Measurements from ENCODE around the gene NSMCE1.
A peak's percentile ranks its signal among the peaks of the same experiment; 100 is the strongest.

Gene NSMCE1

GRCh38 chr16:27242398-27242797 lies 26.2 kb downstream of the NSMCE1 start:
- DNase-seq = peak; percentile 13

DNA sequence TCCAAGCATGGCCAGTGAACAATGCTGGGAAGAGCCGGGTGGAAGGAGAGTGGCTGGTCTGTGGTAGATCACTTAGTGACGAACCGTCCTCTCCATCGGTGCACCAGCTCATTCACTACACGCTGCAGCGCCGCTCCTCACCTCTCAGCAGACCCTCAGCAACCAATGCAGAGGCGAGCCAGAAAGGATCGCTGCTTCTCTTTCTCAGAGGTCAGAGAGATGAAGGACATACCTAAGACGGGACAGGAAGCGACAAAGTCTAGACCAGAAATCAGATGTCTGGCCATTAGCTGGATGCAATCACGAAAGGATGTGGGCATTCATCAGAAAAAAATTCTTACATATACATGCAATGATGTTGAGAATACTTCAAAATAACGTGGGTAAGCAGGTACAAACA lies 26.9 kb downstream of the NSMCE1 start:
- DNase-seq = peak; percentile 20

- peak; percentile 26 for DNase-seq
Measured at GRCh38 chr16:27240948-27241531, 27.5 kb downstream of the NSMCE1 start.

DNA sequence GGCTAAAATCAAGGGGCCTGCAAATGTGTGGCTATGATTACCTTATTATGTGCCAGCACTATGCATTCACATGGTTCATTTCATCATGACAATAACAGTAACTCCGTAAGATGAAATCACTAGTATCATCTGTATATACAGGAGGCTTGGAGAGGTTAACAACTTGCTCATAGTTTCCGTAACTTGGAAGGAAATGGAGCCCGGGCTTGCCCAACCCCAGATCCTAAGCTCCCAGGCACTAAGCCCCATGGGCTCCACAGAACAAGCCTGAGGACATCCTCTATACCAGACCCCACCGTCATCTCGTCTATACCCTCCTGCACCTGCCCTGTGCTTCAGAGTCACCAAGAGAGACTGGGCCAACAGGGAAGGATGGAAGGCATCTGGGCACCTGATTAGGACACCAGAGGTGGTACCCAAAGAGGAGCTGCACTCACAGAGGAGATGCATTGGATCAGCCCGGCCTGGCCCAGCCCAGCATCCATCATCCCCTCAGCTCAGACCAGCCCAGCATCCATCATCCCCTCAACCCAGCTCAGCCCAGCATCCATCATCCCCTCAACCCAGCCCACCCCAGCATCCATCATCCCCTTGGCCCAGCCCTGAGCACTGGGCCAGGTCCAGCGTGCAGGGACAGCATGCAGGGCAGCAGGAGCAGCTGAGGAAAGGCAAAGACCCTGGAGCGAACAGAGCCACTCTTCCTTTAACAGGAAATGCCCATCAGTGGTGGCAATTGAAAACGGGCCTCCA lies 28.5 kb downstream of the NSMCE1 start:
- DNase-seq = peak; percentile 28

GRCh38 chr16:27239026-27239425 lies 29.5 kb downstream of the NSMCE1 start:
- peak; percentile 21 for DNase-seq

DNA sequence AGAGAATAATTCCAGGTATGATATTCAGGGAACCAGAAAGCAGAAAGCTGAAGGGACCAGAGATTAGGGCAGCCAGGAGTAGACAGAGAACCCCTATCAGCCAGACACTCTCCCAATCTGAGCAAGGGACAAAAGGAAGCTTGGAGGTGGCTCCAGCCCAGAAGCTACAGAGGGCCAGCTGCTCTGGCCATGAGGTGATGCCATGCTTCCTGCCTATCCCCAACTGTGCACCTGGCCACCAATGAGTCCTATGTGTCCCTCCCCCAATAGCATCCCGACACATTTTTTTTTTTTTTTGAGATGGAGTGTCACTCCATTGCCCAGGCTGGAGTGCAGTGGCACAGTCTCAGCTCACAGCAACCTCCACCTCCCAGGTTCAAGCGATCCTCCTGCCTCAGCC lies 30.0 kb downstream of the NSMCE1 start:
- no peak for DNase-seq

GRCh38 chr16:27238016-27238587 lies 30.5 kb downstream of the NSMCE1 start:
- peak; percentile 59 for DNase-seq

- peak; percentile 70 for DNase-seq
Measured at GRCh38 chr16:27237219-27238015, 31.2 kb downstream of the NSMCE1 start.

DNA sequence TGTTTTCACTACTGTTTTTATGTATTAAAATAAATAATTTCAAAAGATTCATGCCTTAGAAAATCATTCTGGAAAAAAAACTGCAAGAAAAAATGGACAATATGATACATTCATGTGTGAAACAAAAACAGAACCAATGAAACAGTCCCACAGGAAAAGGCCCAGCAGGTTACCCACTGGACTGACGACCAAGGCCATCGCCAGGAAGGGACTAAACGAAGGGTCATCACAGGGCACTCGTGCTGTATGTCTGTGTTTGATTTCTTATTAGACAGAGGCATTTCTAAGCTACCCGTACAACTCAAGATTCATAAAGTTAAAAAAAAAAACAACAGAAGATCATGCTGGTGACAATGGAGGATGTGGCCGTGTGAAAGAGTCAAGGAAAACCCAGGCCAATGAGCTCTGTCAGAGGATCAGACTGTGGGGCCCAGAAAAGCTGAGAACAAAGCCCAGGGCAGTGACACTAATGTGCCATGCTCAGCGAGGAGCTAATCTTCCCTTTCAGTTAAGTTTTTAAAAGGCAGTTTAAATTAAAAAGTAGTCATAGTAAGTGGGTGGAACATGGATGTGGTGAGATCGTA lies 31.8 kb downstream of the NSMCE1 start:
- no peak for DNase-seq

DNA sequence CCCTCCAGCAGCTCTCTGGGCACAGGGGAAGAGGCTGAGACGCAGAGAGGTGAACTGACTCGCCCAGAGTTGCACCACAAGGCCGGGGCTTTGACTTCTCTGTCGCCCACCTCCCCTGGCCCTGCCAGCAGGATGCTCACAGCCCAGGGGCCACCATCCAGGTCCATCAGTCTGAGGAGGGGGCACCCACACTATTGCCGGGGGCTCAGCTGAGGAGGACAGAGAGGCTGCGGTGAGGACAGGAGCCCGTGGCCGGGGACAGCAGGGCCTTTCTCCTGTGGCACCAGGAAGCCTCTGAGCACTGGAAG lies 32.7 kb downstream of the NSMCE1 start:
- DNase-seq = peak; percentile 52

GRCh38 chr16:27235055-27235937 lies 33.3 kb downstream of the NSMCE1 start:
- DNase-seq = peak; percentile 67

- no peak for DNase-seq
Measured at GRCh38 chr16:27234603-27235002, 34.0 kb downstream of the NSMCE1 start.

DNA sequence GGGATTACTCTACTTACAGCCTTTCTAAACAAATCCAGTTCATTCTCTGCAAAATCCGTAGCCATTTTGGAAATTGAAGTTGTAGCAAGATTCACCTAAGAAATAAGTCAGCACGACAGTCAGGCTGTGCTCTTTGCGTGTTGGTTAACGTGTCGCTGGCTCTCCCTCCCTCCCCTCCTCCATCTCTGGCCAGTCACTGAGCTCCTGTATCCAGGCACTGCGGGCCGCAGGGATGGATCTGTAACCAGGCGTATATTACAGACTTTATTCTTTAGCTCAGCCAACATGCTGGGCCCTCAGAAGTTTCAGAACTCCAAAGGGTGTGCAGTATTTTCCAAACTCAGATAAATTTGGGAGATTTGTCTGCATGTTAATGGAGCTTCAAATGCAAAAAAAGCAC lies 34.4 kb downstream of the NSMCE1 start:
- no peak for DNase-seq

- DNase-seq = no peak
Measured at GRCh38 chr16:27233731-27234130, 34.8 kb downstream of the NSMCE1 start.

DNA sequence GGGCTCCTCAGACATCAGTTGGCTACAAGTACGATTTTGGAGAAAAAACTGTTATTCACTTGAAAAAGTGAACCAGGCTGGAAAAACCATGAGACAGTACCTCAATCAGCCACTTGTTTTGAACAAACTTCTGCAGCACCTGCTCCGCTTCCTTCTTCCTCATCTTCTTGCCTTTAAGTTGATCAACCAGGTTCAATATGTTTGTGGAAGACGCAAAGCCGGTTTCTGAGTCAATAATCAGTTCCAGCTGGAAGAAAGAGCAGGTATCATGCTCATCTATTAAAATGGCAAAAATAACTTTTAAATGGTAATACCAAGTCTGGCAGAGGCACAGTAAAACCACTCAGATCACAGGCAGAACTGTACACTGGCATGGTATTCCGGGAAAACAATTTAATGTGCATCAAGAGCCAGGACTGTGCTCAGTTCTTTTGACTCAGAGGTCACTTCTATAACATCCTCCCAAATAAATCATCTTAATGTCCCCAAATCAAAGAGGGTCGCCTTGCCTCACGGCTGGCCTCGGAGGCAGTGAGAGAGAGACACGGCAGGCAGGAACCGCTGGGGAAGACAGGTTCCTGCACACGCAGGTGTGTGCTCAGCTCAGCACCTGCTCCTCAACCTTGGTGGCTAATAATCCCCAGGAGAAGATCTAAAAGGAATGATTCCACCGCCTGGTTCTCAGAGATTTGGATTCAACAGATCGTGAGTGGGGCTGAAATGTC lies 35.5 kb downstream of the NSMCE1 start:
- DNase-seq = no peak

DNA sequence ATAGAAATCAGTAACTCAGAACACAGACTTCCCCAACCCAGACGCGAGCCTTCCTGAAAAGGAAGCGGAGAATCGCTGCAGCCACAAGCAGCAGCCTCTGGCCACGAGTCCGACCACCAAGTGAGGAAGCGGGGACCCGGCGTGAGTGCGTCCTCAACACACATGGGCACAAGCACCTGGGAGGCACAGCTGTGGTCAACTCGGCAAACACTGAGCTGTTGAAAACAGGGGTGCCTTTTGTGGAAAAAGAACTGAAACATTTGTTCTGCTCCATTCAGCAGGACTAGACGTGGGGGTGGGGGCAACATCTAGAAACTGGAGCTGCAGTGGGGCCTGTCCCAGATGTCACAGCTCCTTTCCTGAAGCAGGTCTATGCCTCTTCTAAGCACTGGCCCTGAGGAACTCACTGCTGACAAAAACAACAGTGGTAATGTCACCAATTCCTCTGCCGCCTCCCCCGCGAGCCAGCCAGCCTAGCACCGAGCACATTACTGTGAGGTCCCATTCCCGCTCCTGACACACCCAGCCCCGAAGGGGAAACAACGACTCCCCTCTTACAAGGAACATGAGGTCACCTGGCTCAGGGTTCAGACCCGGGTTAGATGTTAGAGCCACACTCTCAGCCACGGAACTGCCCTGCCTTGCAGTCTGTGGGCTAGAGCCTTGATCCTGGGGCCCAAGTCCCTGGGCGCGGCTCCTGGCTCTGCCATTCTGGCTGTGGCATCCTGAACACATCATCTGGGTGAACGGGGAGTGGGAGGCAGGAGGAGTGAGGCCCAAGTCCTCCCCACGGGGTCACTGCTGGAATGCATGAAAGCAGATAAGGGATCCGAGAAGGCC lies 36.3 kb downstream of the NSMCE1 start:
- no peak for DNase-seq

- no peak for DNase-seq
Measured at GRCh38 chr16:27231692-27232060, 36.9 kb downstream of the NSMCE1 start.

DNA sequence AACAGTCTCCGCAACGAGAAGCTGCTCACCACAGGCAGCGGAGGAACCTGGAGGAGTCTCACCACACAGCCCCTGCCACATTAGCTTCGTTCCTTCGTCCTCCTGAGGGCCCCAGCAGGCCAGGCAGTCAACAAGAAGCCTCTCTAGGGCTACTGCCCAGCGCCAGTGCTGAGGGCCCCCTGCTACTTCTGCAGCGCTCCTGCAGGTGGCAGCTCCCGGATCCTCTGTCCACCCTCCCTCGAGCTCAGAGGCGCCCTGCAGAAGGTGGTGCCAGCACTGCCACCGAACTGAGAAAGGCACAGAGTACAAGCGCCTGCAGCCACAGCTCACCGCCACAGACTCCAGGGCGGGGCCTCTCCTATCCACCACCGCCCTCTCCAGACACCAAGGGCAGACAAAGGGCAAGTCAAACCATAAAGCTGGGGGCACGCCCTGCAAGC lies 38.0 kb downstream of the NSMCE1 start:
- DNase-seq = peak; percentile 61

GRCh38 chr16:27229891-27230470 lies 38.6 kb downstream of the NSMCE1 start:
- no peak for DNase-seq

Data from activated CD4-positive, CD25-positive, alpha-beta regulatory T cell treated with anti-CD3 and anti-CD28 coated beads, Interleukin-2, amount 50 U/mL, for 72 hours (primary cell).